IMR-90 (cell line): Measurements from ENCODE around the gene ARHGAP18. TPM values are rescaled to one million over a fixed set of nuclear protein-coding genes. Genes with fewer than 3 reads are reported as not detected.

Experiments used
- ATAC-seq: fragments of 200-7000 bp; cut with Tn5 transposase; 2 replicates; pipeline ENCODE4 v1.9.1; 2020; ENCODE audit warnings: low read depth, mild to moderate bottlenecking, moderate library complexity
- BruUV-seq: library from RNA; stranded (reverse); fragments of 400-500 nt; replicated peaks from 2 replicates; lab custom pipeline; 2021; lab: Mats Ljungman, UMichigan
- CTCF ChIA-PET: fragments of 300-600 bp; formaldehyde crosslinking; extraction: SDS; loops from one replicate; lab custom pipeline; 2021; ENCODE audit warnings: antibody characterized with exemption; lab: Yijun Ruan, JAX
- POLR2A ChIA-PET: fragments of 300-600 bp; sonication (Branson Sonifier 250); formaldehyde crosslinking; loops from one replicate; lab custom pipeline; 2022; ENCODE audit warnings: antibody characterized with exemption; ENCODE audit not compliant: unreplicated experiment; lab: Charles Lee
- DNase-seq: peaks from one replicate; pipeline ENCODE4 v3.0.0; 2013
- H2AFZ ChIP-seq: replicated peaks from 2 replicates; pipeline ENCODE3; 2013; ENCODE audit warnings: low read length, mild to moderate bottlenecking; ENCODE audit not compliant: poor library complexity
- H2AK5ac ChIP-seq: 2 replicates; pipeline ENCODE4 v1.6.1; 2013; ENCODE audit warnings: low read depth, low read length, inconsistent platforms
- H2AK9ac ChIP-seq: replicated peaks from 2 replicates; pipeline ENCODE3; 2013; ENCODE audit warnings: mild to moderate bottlenecking, low read depth, low read length, moderate library complexity; ENCODE audit not compliant: poor library complexity
- H2BK120ac ChIP-seq: 2 replicates; pipeline ENCODE4 v1.6.1; 2013; ENCODE audit warnings: low read depth, low read length, inconsistent platforms
- H2BK15ac ChIP-seq: 3 replicates; pipeline ENCODE4 v1.6.1; 2013; ENCODE audit warnings: low read depth, low read length, inconsistent platforms
- H2BK20ac ChIP-seq: 2 replicates; pipeline ENCODE4 v1.6.1; 2013; ENCODE audit warnings: low read depth, mild to moderate bottlenecking, inconsistent platforms, low read length, moderate library complexity
- H2BK5ac ChIP-seq: 2 replicates; pipeline ENCODE4 v1.6.1; 2013; ENCODE audit warnings: mild to moderate bottlenecking, low read depth, low read length, inconsistent platforms; ENCODE audit not compliant: poor library complexity, severe bottlenecking
- H3K14ac ChIP-seq: replicated peaks from 2 replicates; pipeline ENCODE4 v1.6.1; 2013; ENCODE audit warnings: low read depth, low read length, inconsistent platforms
- H3K18ac ChIP-seq: 2 replicates; pipeline ENCODE4 v1.6.1; 2013; ENCODE audit warnings: low read depth, low read length, control low read depth
- H3K23ac ChIP-seq: 2 replicates; pipeline ENCODE4 v1.6.1; 2013; ENCODE audit warnings: low read depth, low read length, inconsistent platforms
- H3K27ac ChIP-seq: 2 replicates; pipeline ENCODE4 v1.5.1; 2013; ENCODE audit warnings: mild to moderate bottlenecking, control low read depth, low read length; ENCODE audit not compliant: insufficient read depth
- H3K27me3 ChIP-seq: 2 replicates; pipeline ENCODE4 v1.6.1; 2013; ENCODE audit warnings: low read length; ENCODE audit not compliant: control insufficient read depth, insufficient read depth
- H3K36me3 ChIP-seq: 2 replicates; pipeline ENCODE4 v1.6.1; 2013; ENCODE audit warnings: low read length, mixed read lengths; ENCODE audit not compliant: control insufficient read depth, insufficient read depth
- H3K4ac ChIP-seq: 2 replicates; pipeline ENCODE4 v1.6.1; 2013; ENCODE audit warnings: low read depth, low read length, inconsistent platforms
- H3K4me1 ChIP-seq: 2 replicates; pipeline ENCODE4 v1.6.1; 2013; ENCODE audit warnings: low read length, mixed read lengths; ENCODE audit not compliant: control insufficient read depth, insufficient read depth
- H3K4me2 ChIP-seq: 2 replicates; pipeline ENCODE4 v1.6.1; 2013; ENCODE audit warnings: low read depth, mild to moderate bottlenecking, control low read depth, low read length, moderate library complexity
- H3K4me3 ChIP-seq: 2 replicates; pipeline ENCODE4 v1.5.1; 2013; ENCODE audit warnings: low read depth, mild to moderate bottlenecking, control low read depth, low read length, moderate library complexity; ENCODE audit not compliant: insufficient read depth
- H3K56ac ChIP-seq: 2 replicates; pipeline ENCODE4 v1.6.1; 2013; ENCODE audit warnings: low read length, inconsistent platforms; ENCODE audit not compliant: insufficient read depth; ENCODE audit errors: extremely low read depth
- H3K79me1 ChIP-seq, 2 experiments: 2 replicates each; pipeline ENCODE4 v1.6.1; 2013; ENCODE audit warnings: low read length in 2 of 2, inconsistent platforms in 1 of 2, low read depth in 1 of 2
- H3K9ac ChIP-seq: 2 replicates; pipeline ENCODE4 v1.6.1; 2013; ENCODE audit warnings: low read depth, low read length, control low read depth
- H3K9me1 ChIP-seq: 2 replicates; pipeline ENCODE4 v1.6.1; 2013; ENCODE audit warnings: low read length, inconsistent platforms; ENCODE audit not compliant: insufficient read depth
- H3K9me3 ChIP-seq: 2 replicates; pipeline ENCODE4 v1.6.1; 2013; ENCODE audit warnings: low read length; ENCODE audit not compliant: control insufficient read depth, insufficient read depth
- H4K20me1 ChIP-seq: 2 replicates; pipeline ENCODE4 v1.6.1; 2013; ENCODE audit warnings: low read length, inconsistent platforms; ENCODE audit not compliant: insufficient read depth
- H4K5ac ChIP-seq: 2 replicates; pipeline ENCODE4 v1.6.1; 2013; ENCODE audit warnings: mild to moderate bottlenecking, low read depth, low read length, control low read depth
- H4K8ac ChIP-seq, 2 experiments: 2 replicates each; pipeline ENCODE4 v1.6.1; 2013; ENCODE audit warnings: low read depth in 2 of 2, low read length in 2 of 2, control low read depth in 1 of 2, inconsistent platforms in 1 of 2
- H4K91ac ChIP-seq: 2 replicates; pipeline ENCODE4 v1.6.1; 2013; ENCODE audit warnings: low read depth, low read length, inconsistent platforms; ENCODE audit not compliant: insufficient read depth
- CEBPB ChIP-seq: IDR thresholded peaks from 2 replicates; pipeline ENCODE4 v1.6.1; 2012; ENCODE audit warnings: low read depth, low read length, improper control_type of control experiment
- MAFK ChIP-seq: IDR thresholded peaks from 2 replicates; pipeline ENCODE4 v1.6.1; 2012; ENCODE audit warnings: low read depth, low read length, improper control_type of control experiment
- dilution Hi-C: fragments of 300-500 bp; cut with HindIII; formaldehyde crosslinking; loops from one replicate; pipeline ENCODE4 v1.14.3; 2018; ENCODE audit warnings: low sequenced_read_pairs; ENCODE audit not compliant: unreplicated experiment
- in situ Hi-C: fragments of 300-500 bp; cut with MboI; formaldehyde crosslinking; loops from 3 replicates; pipeline ENCODE4 v1.14.3; 2019; ENCODE audit warnings: low sequenced_read_pairs, inconsistent platforms, mixed read lengths
- intact Hi-C: fragments of 100-400 bp; cut with micrococcal nuclease; formaldehyde crosslinking; loops from 2 replicates; pipeline ENCODE4 v1.10.0; 2022
- polyA plus RNA-seq, 3 experiments: library from polyadenylated mRNA; depleted of rRNA; stranded (reverse); fragments of >200 nt; gene quantifications; 2 replicates each; pipeline ENCODE4 v1.2.3, GENCODE V29; 2012; ENCODE audit warnings: low replicate concordance in 1 of 3
- total RNA-seq: library from RNA; depleted of rRNA; stranded (reverse); fragments of >200 nt; gene quantifications from 2 replicates; pipeline ENCODE4 v1.2.3, GENCODE V29; 2012

ARHGAP18 gene
- total and polyA plus RNA-seq, 2 of the 4 experiments (the other 2 are of a cell fraction), result 6.2 to 17.0 TPM

DNA sequence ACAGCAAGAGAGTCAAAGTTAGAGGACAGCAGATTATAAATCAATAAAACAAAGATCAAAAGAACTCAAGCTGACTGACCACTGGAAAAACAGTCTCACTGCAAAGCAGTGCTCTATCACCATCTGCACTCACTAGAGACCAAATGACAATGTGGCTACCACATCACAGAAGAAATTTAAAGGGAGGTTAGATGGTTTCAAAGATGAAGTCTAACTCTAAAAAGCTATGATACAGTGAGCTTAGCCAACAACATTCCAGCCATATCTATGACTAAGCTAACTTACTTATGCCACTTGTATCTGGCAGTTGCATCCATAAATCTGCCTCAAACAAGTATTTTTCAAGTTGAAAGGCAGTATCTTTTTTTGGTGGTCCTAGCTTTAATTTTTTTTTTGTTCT is 68.6 kb downstream of the ARHGAP18 start:
- H2BK15ac ChIP-seq, result peak overlapping the region; percentile 78; the same call in 1 of the 3 replicates
- H4K91ac ChIP-seq, result peak overlapping the region; percentile 71; the same call in 1 of the 2 replicates
- H2AK9ac ChIP-seq, result no peak overlapping the region
- no peak overlapping the region for H3K56ac ChIP-seq
- H3K4me1 ChIP-seq, result peaks cover 25% of the 10 kb centered on the region
- H2BK20ac ChIP-seq, result peak overlapping the region; percentile 71
- no peak overlapping the region for H3K27ac ChIP-seq
- H3K4me2 ChIP-seq, result peak overlapping the region; percentile 6; the same call in 1 of the 2 replicates
- H3K4ac ChIP-seq, result peak overlapping the region; percentile 77
- H3K14ac ChIP-seq, result peak overlapping the region; percentile 56; the same call in 1 of the 2 replicates
- dilution Hi-C loops (no loop called here), intact Hi-C loops (no loop called here), in situ Hi-C loops (no loop called here)
- H2BK120ac ChIP-seq, result peak overlapping the region; percentile 59
- peak overlapping the region; percentile 15; the same call in 1 of the 2 replicates for H3K18ac ChIP-seq
- peak; percentile 43 for ATAC-seq
- H3K9ac ChIP-seq, result no peak overlapping the region
- H3K36me3 ChIP-seq, result no peaks in the 10 kb centered on the region
- DNase-seq, result peak; percentile 64
- no peak overlapping the region; the same call in 1 of the 2 replicates for H3K23ac ChIP-seq
- BruUV-seq, result no TSS peak
- H4K5ac ChIP-seq, result peak overlapping the region; percentile 33; the same call in 1 of the 2 replicates
- H2BK5ac ChIP-seq, result peak overlapping the region; percentile 80
- peaks cover 15 to 46% of the 10 kb centered on the region in 2 experiments; a peak in 3 of 4 replicates for H3K79me1 ChIP-seq
- no peaks in the 10 kb centered on the region for H4K20me1 ChIP-seq
- ChIA-PET POLR2A (no interaction called here), CTCF (interaction anchor here (0.9 kb wide), 1 partner anchor 20 kb away, joined by 6 read pairs; no protein-coding TSS in a partner anchor)
- no peaks in the 10 kb centered on the region for H3K9me3 ChIP-seq
- H3K9me1 ChIP-seq, result peaks cover 8% of the 10 kb centered on the region; the same call in 1 of the 2 replicates
- H3K27me3 ChIP-seq, result no peaks in the 10 kb centered on the region
- peak overlapping the region; percentile 65; the same call in 1 of the 2 replicates for H2AK5ac ChIP-seq
- no peak overlapping the region for H2AFZ ChIP-seq
- peak; percentile 41; the same call in 1 of the 2 replicates for TF ChIP-seq CEBPB
- no peak for TF ChIP-seq MAFK
- peak overlapping the region in 1 of 2 experiments; percentile 67; a peak in 1 of 4 replicates for H4K8ac ChIP-seq
- no peak overlapping the region for H3K4me3 ChIP-seq
